Measurements from ENCODE around the gene LYPLA2.

DNA sequence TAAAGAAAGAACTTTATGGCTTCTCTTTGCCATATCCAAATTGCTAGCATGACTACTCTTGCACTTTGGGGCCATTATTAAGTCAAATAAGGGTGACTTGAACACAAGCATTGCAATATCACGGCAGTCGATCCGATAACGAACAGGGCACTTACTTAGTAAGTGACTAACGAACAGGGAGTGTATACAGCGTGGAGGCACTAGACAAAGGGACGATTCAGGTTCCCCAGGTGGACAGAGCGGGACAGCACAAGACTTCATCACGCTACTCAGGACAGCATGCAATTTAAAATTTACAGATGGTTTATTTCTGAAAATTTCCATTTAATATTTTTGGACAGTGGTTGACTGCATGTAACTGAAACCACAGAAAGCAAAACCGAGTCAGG is 18.1 kb upstream of the LYPLA2 start:
- TF ChIP-seq, protein P1, sequence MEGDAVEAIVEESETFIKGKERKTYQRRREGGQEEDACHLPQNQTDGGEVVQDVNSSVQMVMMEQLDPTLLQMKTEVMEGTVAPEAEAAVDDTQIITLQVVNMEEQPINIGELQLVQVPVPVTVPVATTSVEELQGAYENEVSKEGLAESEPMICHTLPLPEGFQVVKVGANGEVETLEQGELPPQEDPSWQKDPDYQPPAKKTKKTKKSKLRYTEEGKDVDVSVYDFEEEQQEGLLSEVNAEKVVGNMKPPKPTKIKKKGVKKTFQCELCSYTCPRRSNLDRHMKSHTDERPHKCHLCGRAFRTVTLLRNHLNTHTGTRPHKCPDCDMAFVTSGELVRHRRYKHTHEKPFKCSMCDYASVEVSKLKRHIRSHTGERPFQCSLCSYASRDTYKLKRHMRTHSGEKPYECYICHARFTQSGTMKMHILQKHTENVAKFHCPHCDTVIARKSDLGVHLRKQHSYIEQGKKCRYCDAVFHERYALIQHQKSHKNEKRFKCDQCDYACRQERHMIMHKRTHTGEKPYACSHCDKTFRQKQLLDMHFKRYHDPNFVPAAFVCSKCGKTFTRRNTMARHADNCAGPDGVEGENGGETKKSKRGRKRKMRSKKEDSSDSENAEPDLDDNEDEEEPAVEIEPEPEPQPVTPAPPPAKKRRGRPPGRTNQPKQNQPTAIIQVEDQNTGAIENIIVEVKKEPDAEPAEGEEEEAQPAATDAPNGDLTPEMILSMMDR (IDR thresholded peaks at IDR 0.05) = no peak
- TF ChIP-seq POLR2AphosphoS5 (IDR thresholded peaks at IDR 0.05) = no peak
- TF ChIP-seq POLR2A (IDR thresholded peaks at IDR 0.05) = no peak
- TF ChIP-seq EP300 (IDR thresholded peaks at IDR 0.05; ENCODE audit: low read depth) = no peak

All from transverse colon (tissue), 4 donors.